HCT116 (cell line): Measurements from ENCODE around the gene INCA1. TPM values are rescaled to one million over a fixed set of nuclear protein-coding genes. Genes with fewer than 3 reads are reported as not detected.

Experiments
- ATAC-seq: fragments of 200-7000 bp; cut with Tn5 transposase; 2 replicates; pipeline ENCODE4 v1.9.1; 2020; ENCODE audit warnings: mild to moderate bottlenecking, moderate library complexity
- BruUV-seq: library from RNA; stranded (reverse); fragments of 400-500 nt; replicated peaks from 2 replicates; lab custom pipeline; 2021; lab: Mats Ljungman, UMichigan
- CTCF ChIA-PET: fragments of 300-600 bp; sonication (Branson Sonifier 250); formaldehyde crosslinking; loops from one replicate; lab custom pipeline; 2021; ENCODE audit warnings: antibody characterized with exemption; lab: Charles Lee
- POLR2A ChIA-PET: fragments of 300-600, 350-600 bp; sonication (Branson Sonifier 250); formaldehyde crosslinking; loops from one replicate; lab custom pipeline; 2021; ENCODE audit warnings: antibody characterized with exemption; lab: Charles Lee
- RAD21 ChIA-PET, 2 experiments: fragments of 300-600 bp; sonication (Branson Sonifier 250); formaldehyde crosslinking; loops; one replicate each; lab custom pipeline; 2023; ENCODE audit warnings: low total read pairs in 2 of 2; ENCODE audit not compliant: uncharacterized antibody in 2 of 2, unreplicated experiment in 2 of 2, low non-redundant PET in 1 of 2; lab: Charles Lee
- DNase-seq: peaks from one replicate; pipeline ENCODE4 v3.0.0-alpha.2; 2010; ENCODE audit warnings: low read depth, low spot score
- H2AFZ ChIP-seq: fragments of 200-600 bp; shearing (Covaris generic), sonication (generic); 2 replicates; pipeline ENCODE4 v1.6.1; 2017; ENCODE audit warnings: low read depth, mixed run types, mixed read lengths, antibody characterized with exemption, low read length; ENCODE audit not compliant: poor library complexity, severe bottlenecking
- H3K27ac ChIP-seq: 2 replicates; pipeline ENCODE4 v1.5.1; 2012; ENCODE audit warnings: low read depth, low read length
- H3K27me3 ChIP-seq: fragments of 200-600 bp; sonication (generic); 2 replicates; pipeline ENCODE4 v1.6.1; 2016; ENCODE audit warnings: mixed run types, low read length, mixed read lengths; ENCODE audit not compliant: insufficient read depth
- H3K36me3 ChIP-seq, 2 experiments: fragments of 200-500 bp in 1 of 2; fragments of 200-600 bp in 1 of 2; sonication (Bioruptor generic) in 1 of 2; sonication (generic) in 1 of 2; 2 replicates each; pipeline versions ENCODE4 v1.5.1 to v1.6.1; 2014 to 2016; ENCODE audit warnings: low read length in 2 of 2, inconsistent platforms in 1 of 2, mixed read lengths in 1 of 2, mixed run types in 1 of 2; ENCODE audit not compliant: insufficient read depth in 2 of 2, control insufficient read depth in 1 of 2
- H3K4me1 ChIP-seq, 2 experiments: fragments of 200-600 bp in 1 of 2; sonication (generic) in 1 of 2; 2 replicates each; pipeline versions ENCODE4 v1.5.1 to v1.6.1; 2012 to 2017; ENCODE audit warnings: low read length in 2 of 2, inconsistent platforms in 1 of 2, mild to moderate bottlenecking in 1 of 2, mixed read lengths in 1 of 2, mixed run types in 1 of 2, moderate library complexity in 1 of 2; ENCODE audit not compliant: insufficient read depth in 2 of 2, control insufficient read depth in 1 of 2
- H3K4me2 ChIP-seq: fragments of 200-600 bp; sonication (generic); 2 replicates; pipeline ENCODE4 v1.6.1; 2017; ENCODE audit warnings: mixed run types, low read length, mixed read lengths
- H3K4me3 ChIP-seq, 2 experiments: fragments of 200-600 bp in 1 of 2; sonication (generic) in 1 of 2; replicated peaks in 1 of 2; 2 replicates each; pipeline ENCODE4 v1.5.1; 2011 to 2016; ENCODE audit warnings: low read length in 2 of 2, control low read depth in 1 of 2, low read depth in 1 of 2, mild to moderate bottlenecking in 1 of 2, mixed read lengths in 1 of 2, mixed run types in 1 of 2
- H3K79me2 ChIP-seq: fragments of 200-600 bp; sonication (generic); 2 replicates; pipeline ENCODE4 v1.6.1; 2017; ENCODE audit warnings: mild to moderate bottlenecking, mixed run types, low read length, moderate library complexity, mixed read lengths; ENCODE audit not compliant: insufficient read depth
- H3K9ac ChIP-seq: fragments of 200-600 bp; sonication (generic); 2 replicates; pipeline ENCODE4 v1.6.1; 2016; ENCODE audit warnings: low read length, mixed read lengths
- H3K9me2 ChIP-seq: fragments of 200-600 bp; sonication (generic), shearing (Covaris generic); 2 replicates; pipeline ENCODE4 v1.6.1; 2017; ENCODE audit warnings: mixed run types, mild to moderate bottlenecking, moderate library complexity; ENCODE audit not compliant: insufficient read depth
- H3K9me3 ChIP-seq, 2 experiments: fragments of 200-500 bp in 1 of 2; fragments of 200-600 bp in 1 of 2; sonication (Bioruptor generic) in 1 of 2; sonication (generic) in 1 of 2; 2 replicates each; pipeline ENCODE4 v1.6.1; 2014 to 2017; ENCODE audit warnings: low read length in 2 of 2, mixed read lengths in 2 of 2, inconsistent platforms in 1 of 2, low read depth in 1 of 2, mild to moderate bottlenecking in 1 of 2, mixed run types in 1 of 2, moderate library complexity in 1 of 2; ENCODE audit not compliant: control insufficient read depth in 1 of 2, insufficient read depth in 1 of 2
- H4K20me1 ChIP-seq: fragments of 200-600 bp; sonication (generic), shearing (Covaris generic); 2 replicates; pipeline ENCODE4 v1.6.1; 2017; ENCODE audit warnings: mixed run types, mild to moderate bottlenecking, moderate library complexity; ENCODE audit not compliant: insufficient read depth
- ATF3 ChIP-seq: IDR thresholded peaks from 2 replicates; pipeline ENCODE4 v1.6.1; 2012
- CEBPB ChIP-seq: IDR thresholded peaks from 2 replicates; pipeline ENCODE4 v1.6.1; 2012; ENCODE audit warnings: low read depth
- EGR1 ChIP-seq: IDR thresholded peaks from 2 replicates; pipeline ENCODE4 v1.6.1; 2012; ENCODE audit warnings: low read depth
- EZH2 ChIP-seq: fragments of 200-600 bp; sonication (generic); IDR thresholded peaks from 2 replicates; pipeline ENCODE4 v1.6.1; 2017; ENCODE audit warnings: antibody characterized with exemption, mixed run types
- EZH2phosphoT487 ChIP-seq: fragments of 200-600 bp; IDR thresholded peaks from 2 replicates; pipeline ENCODE4 v1.6.1; 2018; ENCODE audit warnings: antibody characterized with exemption, borderline replicate concordance
- FOSL1 ChIP-seq: IDR thresholded peaks from 2 replicates; pipeline ENCODE4 v1.6.1; 2012; ENCODE audit warnings: low read depth
- MAX ChIP-seq: IDR thresholded peaks from 2 replicates; pipeline ENCODE4 v1.6.1; 2012
- POLR2AphosphoS5 ChIP-seq: IDR thresholded peaks from 2 replicates; pipeline ENCODE4 v1.6.1; 2011; ENCODE audit warnings: mild to moderate bottlenecking, low read depth, low read length, moderate library complexity
- REST ChIP-seq: IDR thresholded peaks from 2 replicates; pipeline ENCODE4 v1.6.1; 2012; ENCODE audit warnings: low read depth
- SIN3A ChIP-seq: IDR thresholded peaks from 2 replicates; pipeline ENCODE4 v1.6.1; 2012; ENCODE audit warnings: low read depth
- SRF ChIP-seq: IDR thresholded peaks from 2 replicates; pipeline ENCODE4 v1.6.1; 2012; ENCODE audit warnings: low read depth
- ZFX ChIP-seq: fragments of 450-650 bp; IDR thresholded peaks from 2 replicates; pipeline ENCODE4 v1.6.1; 2017
- intact Hi-C: fragments of 100-400 bp; cut with micrococcal nuclease; formaldehyde crosslinking; loops from 2 replicates; pipeline ENCODE4 v1.10.0; 2022
- total RNA-seq: library from RNA; stranded (reverse); gene quantifications from one replicate; pipeline ENCODE4 v1.2.1, GENCODE V29; 2021; ENCODE audit not compliant: unreplicated experiment

Gene INCA1
- total RNA-seq, 1 experiment from 2014 or later: 0.74 TPM

- Histone ChIP-seq H3K4me2 (peak overlapping the region; percentile 100), H3K36me3 (peaks cover 9 to 22% of the 10 kb centered on the region in 2 experiments; a peak in 2 of 4 replicates), H4K20me1 (peaks cover 12% of the 10 kb centered on the region; the same call in 1 of the 2 replicates), H2AFZ (no peak overlapping the region), H3K4me1 (peaks cover 35 to 63% of the 10 kb centered on the region in 2 experiments), H3K9me3 (no peaks in the 10 kb centered on the region), H3K9me2 (no peaks in the 10 kb centered on the region), H3K4me3 (peak overlapping the region; percentile 96 to 97), H3K9ac (peak overlapping the region; percentile 97), H3K79me2 (peaks cover 70% of the 10 kb centered on the region), H3K27me3 (no peaks in the 10 kb centered on the region), H3K27ac (peak overlapping the region; percentile 99)
- CTCF ChIA-PET: interaction anchor here (1.4 kb wide), 1 partner anchor 7 kb away, joined by 3 read pairs; the partner anchor contains the start of genes RNF167 and SLC25A11
- BruUV-seq: no TSS peak
- intact Hi-C loops: loop anchor here (1.0 to 5.0 kb wide), 2 partner anchors 7 to 40 kb away; partner anchors contain the start of genes CAMTA2, RNF167 and SLC25A11
- TF ChIP-seq POLR2AphosphoS5: 0 out of 2 replicates have a peak, but pooled peaks have one; percentile 7
- TF ChIP-seq EGR1: no peak; the same call in 1 of the 2 replicates
- no peak for TF ChIP-seq EZH2
- peak; percentile 32; the same call in 1 of the 2 replicates for TF ChIP-seq SIN3A
- TF ChIP-seq ZFX: no peak
- no peak for TF ChIP-seq CEBPB
- TF ChIP-seq EZH2phosphoT487: no peak
- no peak for TF ChIP-seq SRF
- TF ChIP-seq ATF3: no peak
- TF ChIP-seq REST: no peak
- no peak for TF ChIP-seq FOSL1
- TF ChIP-seq MAX: no peak; the same call in none of the 2 replicates
- no peak for DNase-seq
- peak; percentile 19 for ATAC-seq
- POLR2A ChIA-PET: interaction anchor here (1.4 to 4.7 kb wide), 3 partner anchors 7 to 20 kb away, joined by 5 to 45 read pairs (median 14); partner anchors contain the start of genes RNF167, SLC25A11 and SPAG7
- RAD21 ChIA-PET: interaction anchor here in 1 of 2 experiments (1.1 kb wide), 1 partner anchor 20 kb away, joined by 3 read pairs; the partner anchor contains the start of gene SPAG7
These were observed 49.7 kb downstream of the INCA1 start for GRCh38 chr17:4947411-4948165.
